Loucy (cell line): ENCODE data around the gene FBXL3.

Source experiments
- H2AFZ ChIP-seq: fragments of 200-600 bp; sonication (generic); 2 replicates; pipeline ENCODE4 v1.6.0; 2016; ENCODE audit warnings: antibody characterized with exemption, mild to moderate bottlenecking, low read length, moderate library complexity
- H3F3A ChIP-seq: fragments of 200-600 bp; 2 replicates; pipeline ENCODE4 v1.6.0; 2016; ENCODE audit warnings: antibody characterized with exemption, low read depth, mild to moderate bottlenecking
- H3K27me3 ChIP-seq: fragments of 200-600 bp; sonication (generic); 2 replicates; pipeline ENCODE4 v1.6.1; 2014; ENCODE audit warnings: low read length, mild to moderate bottlenecking; ENCODE audit not compliant: insufficient read depth, poor library complexity, severe bottlenecking
- H3K36me3 ChIP-seq: fragments of 200-600 bp; sonication (generic); 2 replicates; pipeline ENCODE4 v1.6.1; 2016; ENCODE audit warnings: low read length; ENCODE audit not compliant: insufficient read depth
- H3K4me1 ChIP-seq: fragments of 200-600 bp; sonication (generic); 2 replicates; pipeline ENCODE4 v1.5.1; 2014; ENCODE audit warnings: low read length, mild to moderate bottlenecking; ENCODE audit not compliant: insufficient read depth, poor library complexity, severe bottlenecking
- H3K4me2 ChIP-seq: fragments of 200-600 bp; sonication (generic); 2 replicates; pipeline ENCODE4 v1.6.0; 2014; ENCODE audit warnings: antibody characterized with exemption, low read length, low read depth, mild to moderate bottlenecking; ENCODE audit not compliant: poor library complexity, severe bottlenecking
- H3K4me3 ChIP-seq: fragments of 200-600 bp; sonication (generic); 2 replicates; pipeline ENCODE4 v1.5.1; 2014; ENCODE audit warnings: low read length, mild to moderate bottlenecking, mixed read lengths; ENCODE audit not compliant: poor library complexity, severe bottlenecking
- H3K79me2 ChIP-seq: fragments of 200-600 bp; sonication (generic); 2 replicates; pipeline ENCODE4 v1.6.1; 2014; ENCODE audit warnings: low read length; ENCODE audit not compliant: insufficient read depth
- H3K9ac ChIP-seq: fragments of 200-600 bp; sonication (generic); 2 replicates; pipeline ENCODE4 v1.6.0; 2014; ENCODE audit warnings: mild to moderate bottlenecking, low read depth, low read length, moderate library complexity; ENCODE audit not compliant: poor library complexity, severe bottlenecking
- H3K9me2 ChIP-seq: fragments of 200-600 bp; sonication (generic); replicated peaks from 2 replicates; pipeline ENCODE4 v1.6.1; 2016; ENCODE audit warnings: low read depth, low read length, mixed read lengths
- H3K9me3 ChIP-seq: fragments of 200-600 bp; sonication (generic); 2 replicates; pipeline ENCODE4 v1.6.1; 2014; ENCODE audit warnings: mild to moderate bottlenecking, antibody characterized with exemption, low read length, low read depth; ENCODE audit not compliant: insufficient read depth
- H4K20me1 ChIP-seq: fragments of 200-600 bp; sonication (generic); 2 replicates; pipeline ENCODE4 v1.6.0; 2014; ENCODE audit warnings: antibody characterized with exemption, low read length, mild to moderate bottlenecking; ENCODE audit not compliant: insufficient read depth, poor library complexity, severe bottlenecking
- CTCF ChIP-seq: fragments of 200-600 bp; sonication (generic); conservative IDR thresholded peaks from 2 replicates; pipeline ENCODE4 v1.5.1; 2014; ENCODE audit warnings: mild to moderate bottlenecking, antibody characterized with exemption, low read length
- EZH2phosphoT487 ChIP-seq: fragments of 200-600 bp; IDR thresholded peaks from 2 replicates; pipeline ENCODE4 v1.6.1; 2018; ENCODE audit warnings: antibody characterized with exemption, mild to moderate bottlenecking, moderate library complexity, borderline replicate concordance

FBXL3 gene

GRCh38 chr13:77036279-77036678, 9.3 kb upstream of the FBXL3 start:
- Histone ChIP-seq H3K9me2 (no peaks in the 10 kb centered on the region), H3K9me3 (no peaks in the 10 kb centered on the region), H3K79me2 (no peaks in the 10 kb centered on the region), H3F3A (no peaks in the 10 kb centered on the region), H3K36me3 (no peaks in the 10 kb centered on the region), H3K4me1 (no peaks in the 10 kb centered on the region), H3K9ac (no peak overlapping the region), H3K27me3 (no peaks in the 10 kb centered on the region), H4K20me1 (no peaks in the 10 kb centered on the region), H3K4me2 (no peak overlapping the region), H3K4me3 (no peak overlapping the region), H2AFZ (no peak overlapping the region)
- TF ChIP-seq CTCF = no peak
- no peak for TF ChIP-seq EZH2phosphoT487

- H3K27me3 ChIP-seq = no peaks in the 10 kb centered on the region
- no peaks in the 10 kb centered on the region for H3K4me1 ChIP-seq
- no peaks in the 10 kb centered on the region for H4K20me1 ChIP-seq
- no peaks in the 10 kb centered on the region for H3F3A ChIP-seq
- H3K4me3 ChIP-seq = no peak overlapping the region
- no peaks in the 10 kb centered on the region for H3K9me3 ChIP-seq
- H3K36me3 ChIP-seq = no peaks in the 10 kb centered on the region
- no peak overlapping the region for H3K4me2 ChIP-seq
- no peak for TF ChIP-seq EZH2phosphoT487
- no peak for TF ChIP-seq CTCF
- H3K79me2 ChIP-seq = no peaks in the 10 kb centered on the region
- H3K9ac ChIP-seq = no peak overlapping the region
- H3K9me2 ChIP-seq = no peaks in the 10 kb centered on the region
- no peak overlapping the region for H2AFZ ChIP-seq
Measured at GRCh38 chr13:77034881-77035280, 7.9 kb upstream of the FBXL3 start.

- Histone ChIP-seq H3K9ac (no peak overlapping the region), H3K4me1 (no peaks in the 10 kb centered on the region), H3K36me3 (no peaks in the 10 kb centered on the region), H2AFZ (no peak overlapping the region), H3K27me3 (no peaks in the 10 kb centered on the region), H3K4me3 (no peak overlapping the region), H3K9me3 (no peaks in the 10 kb centered on the region), H4K20me1 (no peaks in the 10 kb centered on the region), H3K9me2 (no peaks in the 10 kb centered on the region), H3K79me2 (no peaks in the 10 kb centered on the region), H3K4me2 (no peak overlapping the region), H3F3A (no peaks in the 10 kb centered on the region)
- TF ChIP-seq EZH2phosphoT487 (no peak), CTCF (no peak)
Measured at GRCh38 chr13:77033717-77034302, 6.9 kb upstream of the FBXL3 start.
